PC-3 (cell line): ENCODE measurements around the gene ALG3.

ENCODE experiments used
- CTCF ChIP-seq: fragments of 300-600 bp; sonication (generic); conservative IDR thresholded peaks from 2 replicates; pipeline ENCODE4 v1.5.1; 2017; ENCODE audit warnings: antibody characterized with exemption, low read depth, mild to moderate bottlenecking, low read length
- EZH2 ChIP-seq: fragments of 300-600 bp; sonication (generic); IDR thresholded peaks from one replicate; pipeline ENCODE4 v1.6.1; 2017; ENCODE audit warnings: antibody characterized with exemption, mild to moderate bottlenecking, low read length; ENCODE audit not compliant: unreplicated experiment
- EZH2phosphoT487 ChIP-seq: fragments of 300-600 bp; sonication (generic); IDR thresholded peaks from 2 replicates; pipeline ENCODE4 v1.6.1; 2018; ENCODE audit warnings: mild to moderate bottlenecking, antibody characterized with exemption, low read length, borderline replicate concordance

GRCh38 chr3:184275381-184275701 is 26.6 kb upstream of the ALG3 start:
- no peak for TF ChIP-seq EZH2
- TF ChIP-seq CTCF = no peak
- no peak for TF ChIP-seq EZH2phosphoT487
